Measurements from ENCODE around the gene GRAP2.

- TF ChIP-seq POLR2AphosphoS5 (IDR thresholded peaks at IDR 0.05) (no peak), CTCF (IDR thresholded peaks at IDR 0.05) (no peak)
Measured at GRCh38 chr22:39932166-39932565, 31.3 kb downstream of the GRAP2 start.

Data from stomach (tissue), 4 donors.